Spleen (tissue), 11 donors: ENCODE measurements around the gene TTF2. TPM values are rescaled to one million over a fixed set of nuclear protein-coding genes. Genes with fewer than 3 reads are reported as not detected.

Experiments used
- DNase-seq: peaks from one replicate; pipeline ENCODE4 v3.0.0-alpha.2; 2020
- H3K27ac ChIP-seq, 8 donors: fragments of 200-600 bp; sonication (generic) in 7 of 8; 1 replicate in 4 of 8; 2 replicates in 4 of 8; pipeline versions ENCODE4 v1.5.0 to v1.8.0; 2016 to 2021; ENCODE audit warnings: inconsistent platforms in 4 of 8, mild to moderate bottlenecking in 4 of 8, moderate library complexity in 1 of 8
- H3K27me3 ChIP-seq, 7 donors: fragments of 200-600 bp; sonication (generic) in 6 of 7; replicated peaks in 1 of 7; 1 replicate in 4 of 7; 2 replicates in 3 of 7; pipeline versions ENCODE4 v1.5.0 to v1.8.0; 2016 to 2021; ENCODE audit warnings: inconsistent platforms in 3 of 7, mild to moderate bottlenecking in 1 of 7
- H3K36me3 ChIP-seq, 6 donors: fragments of 200-600 bp; sonication (generic) in 5 of 6; 1 replicate in 4 of 6; 2 replicates in 2 of 6; pipeline versions ENCODE4 v1.5.0 to v1.8.0; 2016 to 2021; ENCODE audit warnings: inconsistent platforms in 2 of 6
- H3K4me1 ChIP-seq, 6 donors: fragments of 200-600 bp; sonication (generic) in 5 of 6; 1 replicate in 3 of 6; 2 replicates in 3 of 6; pipeline versions ENCODE4 v1.5.0 to v1.8.0; 2016 to 2021; ENCODE audit warnings: inconsistent platforms in 3 of 6
- H3K4me3 ChIP-seq, 8 donors: fragments of 200-600 bp; sonication (generic) in 7 of 8; 1 replicate in 4 of 8; 2 replicates in 4 of 8; pipeline versions ENCODE4 v1.5.0 to v1.8.0; 2016 to 2021; ENCODE audit warnings: inconsistent platforms in 4 of 8, mild to moderate bottlenecking in 4 of 8, moderate library complexity in 2 of 8
- H3K9me3 ChIP-seq, 8 donors: fragments of 200-600 bp; sonication (generic) in 7 of 8; 1 replicate in 4 of 8; 2 replicates in 4 of 8; pipeline versions ENCODE4 v1.5.0 to v1.8.0; 2016 to 2021; ENCODE audit warnings: inconsistent platforms in 4 of 8
- CTCF ChIP-seq, 11 experiments: fragments of 200-600 bp in 7 of 11; fragments of 450-650 bp in 4 of 11; sonication (generic) in 4 of 11; IDR thresholded peaks in 8 of 11; conservative IDR thresholded peaks in 3 of 11; 1 replicate in 7 of 11; 2 replicates in 4 of 11; pipeline versions ENCODE4 v1.4.0 to v1.8.0; 2016 to 2021; ENCODE audit warnings: antibody characterized with exemption in 11 of 11, inconsistent platforms in 4 of 11, mild to moderate bottlenecking in 1 of 11
- POLR2A ChIP-seq, 3 donors: fragments of 450-650 bp; IDR thresholded peaks; one replicate each; pipeline ENCODE4 v1.5.1; 2017; ENCODE audit warnings: antibody characterized with exemption in 3 of 3, mild to moderate bottlenecking in 1 of 3
- POLR2AphosphoS5 ChIP-seq, 3 donors: sonication (generic); formaldehyde crosslinking; IDR thresholded peaks; one replicate each; pipeline ENCODE4 v1.5.1; 2017; ENCODE audit warnings: antibody characterized with exemption in 3 of 3
- WGBS, 5 donors: extraction: QIAGEN DNeasy Blood & Tissue Kit in 3 of 5; methylation state at CpG; one replicate each; pipeline versions ENCODE4 v1.1.5 to v1.1.7; 2013 to 2018; 5-methylcytosine and 5-hydroxymethylcytosine counted together
- intact Hi-C: fragments of 100-400 bp; cut with DNase I; formaldehyde crosslinking; loops from one replicate; pipeline ENCODE4 v1.15.0; 2023; ENCODE audit warnings: low total_unique reads
- polyA plus RNA-seq, 3 donors: library from polyadenylated mRNA; stranded (reverse); fragments of 200-250 nt; gene quantifications; one replicate each; pipeline ENCODE4 v1.2.1, GENCODE V29; 2013
- total RNA-seq, 7 donors: library from RNA; depleted of rRNA in 3 of 7; stranded (reverse); fragments of >200 nt in 3 of 7; fragmentation: NEBNext Ultra II Directional in 4 of 7; extraction: Animal tissue kit (Norgen Biotek cat#: 25700) in 4 of 7; gene quantifications; one replicate each; pipeline versions ENCODE4 v1.1.0 to v1.2.1, GENCODE V29; 2016 to 2021
- donor health status: healthy with polysubstance abuse.
- donor health status: DM: no; HTN: no; CAD: no; lungs with moderate emphysema.
- donor health status: DM: no; HTN: no; CAD: no.
- donor health status: Bipolar disorder and iron deficiency.
- donor health status: healthy.
- donor health status: DM: no; HTN: no; CAD: no.
- donor health status: DM: yes; HTN: yes; CAD: no.

TTF2 gene
- total and polyA plus RNA-seq, 10 donors, result 4.8 to 36.1 (median 23.0) TPM

DNA sequence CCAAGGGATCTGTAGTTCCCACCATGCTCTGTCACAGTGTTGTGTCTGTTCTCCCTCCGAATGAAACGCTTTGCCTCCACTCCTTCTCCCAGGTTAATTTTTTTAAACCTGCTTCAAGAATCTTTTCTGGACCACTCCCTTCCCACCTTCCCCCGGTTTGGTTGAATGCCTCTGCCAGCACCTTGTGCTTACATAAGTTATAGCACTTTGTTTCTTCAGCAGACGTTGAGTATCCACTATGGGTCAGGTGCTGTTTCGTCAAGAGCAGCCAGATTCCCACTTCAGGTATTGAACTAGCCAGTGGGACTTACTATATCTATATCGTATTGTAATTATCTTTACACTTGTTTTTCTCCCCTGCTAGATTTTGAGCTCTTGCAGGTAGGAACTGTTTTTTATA, 27.6 kb downstream of the TTF2 start:
- DNase-seq, result no peak
- Histone ChIP-seq H3K36me3 (peaks cover 0 to 100% (median 35%) of the 10 kb centered on the region in 6 donors), H3K4me1 (no peaks in the 10 kb centered on the region), H3K27ac (no peak overlapping the region), H3K27me3 (no peaks in the 10 kb centered on the region), H3K4me3 (no peak overlapping the region), H3K9me3 (no peaks in the 10 kb centered on the region)
- intact Hi-C loops, result loop anchor here (10.0 kb wide), 1 partner anchor 807 kb away; no protein-coding TSS in a partner anchor
- no peak for TF ChIP-seq CTCF (IDR thresholded peaks at IDR 0.05 in 8 of 11, conservative IDR thresholded peaks at IDR 0.05 in 3 of 11)
- no peak for TF ChIP-seq POLR2A (IDR thresholded peaks at IDR 0.05)
- TF ChIP-seq POLR2AphosphoS5 (IDR thresholded peaks at IDR 0.05), result no peak
- 96 to 98% (median 97%) methylated on average over 6 of the region's 6 CpGs for WGBS, 5 donors

DNA sequence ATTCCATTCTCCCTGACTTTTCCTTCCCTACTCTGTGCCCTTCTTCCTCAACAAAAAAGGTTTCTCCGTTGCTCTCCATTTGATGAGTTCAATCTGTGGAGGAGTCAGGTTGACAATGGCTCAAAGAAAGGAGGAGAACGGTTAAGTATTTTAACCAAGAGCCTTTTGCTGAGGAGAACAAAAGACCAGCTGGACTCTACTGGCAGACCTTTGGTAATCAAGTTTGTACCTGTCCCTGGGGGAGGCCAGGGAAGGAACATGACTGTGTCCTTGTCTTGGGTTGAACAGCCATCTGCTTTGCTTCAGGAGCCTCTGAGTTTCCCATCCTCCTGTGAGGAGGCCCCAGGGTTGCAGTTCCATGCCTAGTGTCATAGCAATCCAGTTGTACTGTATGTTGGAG, 29.9 kb downstream of the TTF2 start:
- Histone ChIP-seq H3K4me3 (no peak overlapping the region), H3K4me1 (no peaks in the 10 kb centered on the region), H3K27me3 (no peaks in the 10 kb centered on the region), H3K27ac (no peak overlapping the region), H3K36me3 (peaks cover 0 to 100% (median 42%) of the 10 kb centered on the region in 6 donors), H3K9me3 (no peaks in the 10 kb centered on the region)
- no peak for DNase-seq
- WGBS, 5 donors, result 91 to 98% (median 96%) methylated on average over 2 of the region's 2 CpGs
- TF ChIP-seq POLR2A (IDR thresholded peaks at IDR 0.05) (no peak), POLR2AphosphoS5 (IDR thresholded peaks at IDR 0.05) (no peak), CTCF (IDR thresholded peaks at IDR 0.05 in 8 of 11, conservative IDR thresholded peaks at IDR 0.05 in 3 of 11) (no peak)
- intact Hi-C loops, result loop anchor here (10.0 kb wide), 1 partner anchor 805 kb away; no protein-coding TSS in a partner anchor

DNA sequence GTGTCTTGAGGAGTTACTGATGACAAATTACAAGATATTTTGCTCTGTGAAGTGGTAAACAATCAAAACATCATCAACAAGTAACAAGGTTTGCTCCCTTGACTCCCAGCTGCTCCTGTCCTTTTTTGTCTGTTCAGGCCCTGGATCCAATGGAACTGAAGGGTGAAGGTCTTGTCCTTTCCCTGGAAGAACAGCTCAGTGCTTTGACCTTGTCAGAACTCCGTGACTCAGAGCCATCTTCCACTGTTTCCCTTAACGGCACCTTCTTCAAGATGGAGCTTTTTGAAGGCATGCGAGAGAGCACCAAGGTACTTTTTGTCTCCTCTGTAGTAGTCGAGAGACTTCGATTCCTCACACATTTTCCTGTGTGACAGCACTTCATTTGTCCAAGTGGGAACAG, 32.5 kb downstream of the TTF2 start:
- no peaks in the 10 kb centered on the region for H3K27me3 ChIP-seq
- peaks cover 0 to 100% (median 55%) of the 10 kb centered on the region in 6 donors for H3K36me3 ChIP-seq
- no peak overlapping the region for H3K4me3 ChIP-seq
- H3K9me3 ChIP-seq, result no peaks in the 10 kb centered on the region
- intact Hi-C loops, result no loop called here
- H3K4me1 ChIP-seq, result no peaks in the 10 kb centered on the region
- TF ChIP-seq POLR2A (IDR thresholded peaks at IDR 0.05), result no peak
- no peak for TF ChIP-seq POLR2AphosphoS5 (IDR thresholded peaks at IDR 0.05)
- no peak for TF ChIP-seq CTCF (IDR thresholded peaks at IDR 0.05 in 8 of 11, conservative IDR thresholded peaks at IDR 0.05 in 3 of 11)
- WGBS, 5 donors, result 76 to 89% (median 85%) methylated on average over 5 of the region's 5 CpGs
- no peak for DNase-seq
- no peak overlapping the region for H3K27ac ChIP-seq

GRCh38 chr1:117093091-117093534, 33.0 kb downstream of the TTF2 start:
- Histone ChIP-seq H3K9me3 (no peaks in the 10 kb centered on the region), H3K4me1 (no peaks in the 10 kb centered on the region), H3K27me3 (no peaks in the 10 kb centered on the region), H3K27ac (no peak overlapping the region), H3K4me3 (no peak overlapping the region), H3K36me3 (peaks cover 0 to 100% (median 58%) of the 10 kb centered on the region in 6 donors)
- 80 to 86% (median 82%) methylated on average over 7 of the region's 7 CpGs for WGBS, 5 donors
- DNase-seq, result no peak
- TF ChIP-seq POLR2AphosphoS5 (IDR thresholded peaks at IDR 0.05) (no peak), CTCF (IDR thresholded peaks at IDR 0.05 in 8 of 11, conservative IDR thresholded peaks at IDR 0.05 in 3 of 11) (no peak), POLR2A (IDR thresholded peaks at IDR 0.05) (no peak)
- intact Hi-C loops, result no loop called here
